ENCODE measurements around the gene TMEM126A. TPM values are rescaled to one million over a fixed set of nuclear protein-coding genes. Genes with fewer than 3 reads are reported as not detected.

Gene TMEM126A
- total RNA-seq, 1 donor from 2014 or later = 41.5 TPM

- intact Hi-C loops (cut with micrococcal nuclease) = no loop called here
Observed at GRCh38 chr11:85685820-85686459, 38.2 kb downstream of the TMEM126A start, which contains the start of gene CCDC89. CCDC89 (minus strand) TSS chr11:85686195; CDS start chr11:85686130, 65 bp downstream.

DNA sequence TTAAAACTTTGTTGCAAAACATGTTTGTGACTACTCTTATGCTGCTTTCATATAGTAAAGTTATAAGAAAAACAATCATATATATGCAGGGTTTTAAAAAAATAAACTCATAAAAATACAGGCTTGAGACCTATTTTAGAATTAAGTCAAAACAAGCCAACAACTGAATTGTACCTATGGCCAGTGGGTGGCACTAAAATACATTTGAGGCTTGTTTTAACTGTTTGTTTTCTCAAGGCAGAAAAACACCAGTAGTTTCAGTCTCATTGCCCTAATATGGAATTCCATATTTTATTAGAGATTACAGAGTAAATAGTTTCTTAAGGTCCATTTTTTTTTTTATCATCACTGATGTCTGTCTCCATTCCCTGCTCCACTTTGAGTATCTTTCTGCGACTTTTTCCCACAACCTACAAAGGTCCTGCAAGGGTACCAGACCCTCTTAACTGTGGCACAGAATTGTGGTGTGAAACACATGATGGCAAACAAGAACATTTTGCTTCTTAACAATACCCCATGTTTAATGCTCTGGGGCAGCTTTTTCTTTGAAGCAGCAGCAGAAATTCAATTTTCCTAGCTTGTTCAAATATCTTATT lies 46.7 kb downstream of the TMEM126A start:
- intact Hi-C loops (cut with micrococcal nuclease) = loop anchor here (1.0 to 5.0 kb wide), 4 partner anchors 30 to 598 kb away; partner anchors contain the start of gene CREBZF

DNA sequence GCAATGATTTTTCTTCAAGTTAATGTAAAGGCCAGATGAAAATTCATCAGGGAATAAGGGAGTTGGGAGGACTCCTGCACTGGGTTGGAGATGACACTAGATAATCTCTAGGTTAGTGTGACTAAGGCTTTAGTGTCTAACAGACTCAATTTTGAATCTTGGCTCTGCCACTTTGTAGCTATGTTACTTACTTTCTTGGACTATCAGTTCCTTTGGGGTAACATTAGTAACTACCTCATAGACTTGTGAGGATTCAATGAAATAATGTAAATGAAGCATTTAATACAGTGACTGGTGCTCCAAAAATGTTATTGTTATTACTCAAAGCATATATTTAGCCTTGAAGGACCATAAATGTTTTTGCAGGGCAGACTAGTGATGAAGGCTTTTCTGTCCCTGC lies 47.8 kb downstream of the TMEM126A start:
- intact Hi-C loops (cut with micrococcal nuclease) = loop anchor here (2.0 kb wide), 1 partner anchor 31 kb away; the partner anchor contains the start of gene CREBZF

DNA sequence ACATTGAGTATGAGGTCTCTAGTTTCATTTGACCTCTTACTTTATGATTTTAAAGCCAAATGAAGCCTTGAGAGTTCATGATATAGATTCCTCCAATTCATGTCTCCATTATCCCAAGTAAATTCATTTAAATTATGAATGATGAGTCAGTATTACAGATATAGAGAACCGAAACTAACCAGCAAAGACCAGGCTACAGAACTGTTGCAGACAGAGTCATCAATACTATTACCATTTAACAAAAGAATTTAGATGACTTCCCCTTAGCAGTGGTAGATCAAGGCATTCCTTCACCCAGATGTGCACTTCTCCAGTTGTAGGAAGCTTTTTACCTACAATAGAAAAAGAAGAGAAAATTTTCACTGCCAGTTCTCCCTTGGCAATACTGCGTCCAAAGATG lies 50.0 kb downstream of the TMEM126A start:
- intact Hi-C loops (cut with micrococcal nuclease) = no loop called here

GRCh38 chr11:85698195-85698594 lies 50.4 kb downstream of the TMEM126A start:
- intact Hi-C loops (cut with micrococcal nuclease) = no loop called here

DNA sequence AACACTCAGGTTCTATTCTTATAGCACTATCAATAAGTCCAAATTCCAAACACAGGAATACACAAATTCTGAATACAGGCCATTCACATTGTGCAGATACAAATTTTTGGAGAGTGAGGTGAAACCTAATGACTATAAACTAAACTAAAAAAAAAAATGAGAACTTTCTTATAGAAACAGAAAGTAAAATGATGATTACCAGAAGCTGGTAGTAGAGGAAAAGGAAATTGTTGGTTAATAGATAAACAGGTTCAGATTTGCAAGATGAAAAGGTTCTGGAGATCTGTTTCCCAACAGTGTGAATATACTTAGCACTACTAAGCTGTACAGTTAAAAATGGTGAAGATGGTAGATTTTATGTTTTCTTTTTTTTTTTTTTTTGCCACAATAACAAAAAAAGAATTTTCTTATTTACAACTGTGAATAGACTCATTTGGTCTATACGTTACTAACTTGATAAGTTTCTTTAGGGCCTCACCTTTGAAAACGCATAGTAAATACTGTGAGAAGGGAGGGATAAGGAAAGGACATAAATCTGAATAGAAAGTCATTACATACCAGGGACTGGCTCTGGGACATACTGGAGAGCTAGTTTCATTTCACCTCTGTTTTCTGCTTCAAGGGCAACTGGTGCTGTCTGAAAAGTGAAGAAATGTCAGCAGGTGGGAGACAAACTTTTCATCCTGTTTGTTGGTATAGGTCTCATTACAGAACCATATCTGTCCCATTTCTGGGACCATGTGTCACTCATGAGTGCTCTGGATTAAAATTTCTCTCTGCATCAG lies 52.4 kb downstream of the TMEM126A start:
- intact Hi-C loops (cut with micrococcal nuclease) = loop anchor here (1.0 to 2.0 kb wide), 3 partner anchors 52 to 111 kb away; partner anchors contain the start of genes SYTL2 and TMEM126B

GRCh38 chr11:85704967-85705366 lies 57.2 kb downstream of the TMEM126A start:
- intact Hi-C loops (cut with micrococcal nuclease) = no loop called here

- intact Hi-C loops (cut with micrococcal nuclease) = no loop called here
Observed at GRCh38 chr11:85705800-85706199, 58.0 kb downstream of the TMEM126A start.

Other genes starting within 250 kb of the TMEM126A start
- 0.61 and 1.0 TPM in 2 replicates for gene DLG2, start 20.6 kb upstream of the TMEM126A start, total RNA-seq
- gene TMEM126B, start 19.4 kb upstream of the TMEM126A start, total RNA-seq = 48.2 and 52.5 TPM in 2 replicates
- 53.5 and 55.9 TPM in 2 replicates for gene CREBZF, start 17.2 kb downstream of the TMEM126A start, total RNA-seq
- 0.43 TPM in 1 of 2 replicates, not detected in the other for gene CCDC89, start 38.2 kb downstream of the TMEM126A start, total RNA-seq
- 29.0 and 29.8 TPM in 2 replicates for gene SYTL2, start 163.2 kb downstream of the TMEM126A start, total RNA-seq
- not detected in 2 replicates for gene CCDC83, start 207.4 kb downstream of the TMEM126A start, total RNA-seq

Data from T-helper 2 cell treated with Interferon-gamma antibody and Interleukin-4, amounts not matched to agents 100 ng/mL and 5 ng/mL, for 36 hours (primary cell).